C1 segment of cervical spinal cord (tissue), 14 donors: ENCODE data around the gene FGGY.
"Not testable (repeated sequence)": the region's sequence is repeated elsewhere in the genome, so short reads cannot be mapped to it uniquely, and the experiment has no call there.

Source experiments
- DNase-seq, 14 donors: peaks; one replicate each; lab custom pipeline; 2025; lab: John Stamatoyannopoulos, UW

The FGGY gene

GRCh38 chr1:59510249-59510648 is 213.4 kb downstream of the FGGY start:
- DNase-seq: no peak

GRCh38 chr1:59511476-59512465 is 214.9 kb downstream of the FGGY start:
- DNase-seq: no peak

- DNase-seq: no peak
Measured at GRCh38 chr1:59512702-59513101, 215.8 kb downstream of the FGGY start.

GRCh38 chr1:59514061-59514909 is 217.4 kb downstream of the FGGY start:
- DNase-seq: no peak

- no peak for DNase-seq
Measured at GRCh38 chr1:59516881-59517280, 220.0 kb downstream of the FGGY start.

- DNase-seq: peak in 1 of 14 donors; percentile 39
Measured at GRCh38 chr1:59520194-59520593, 223.3 kb downstream of the FGGY start.

- peak in 3 of 14 donors; percentile 1 to 92 (median 38) for DNase-seq
Measured at GRCh38 chr1:59520827-59521418, 224.0 kb downstream of the FGGY start.

- no peak for DNase-seq
Measured at GRCh38 chr1:59521456-59521855, 224.6 kb downstream of the FGGY start.

- DNase-seq: no peak
Measured at GRCh38 chr1:59522925-59523505, 226.1 kb downstream of the FGGY start.

GRCh38 chr1:59523745-59524450 is 227.0 kb downstream of the FGGY start:
- no peak for DNase-seq

GRCh38 chr1:59526240-59526639 is 229.3 kb downstream of the FGGY start:
- no peak for DNase-seq

- no peak for DNase-seq
Measured at GRCh38 chr1:59528471-59528870, 231.6 kb downstream of the FGGY start.

- no peak for DNase-seq
Measured at GRCh38 chr1:59528900-59529299, 232.0 kb downstream of the FGGY start.

- no peak for DNase-seq
Measured at GRCh38 chr1:59530119-59530518, 233.2 kb downstream of the FGGY start.

- DNase-seq: no peak
Measured at GRCh38 chr1:59532102-59532501, 235.2 kb downstream of the FGGY start.

- not testable (repeated sequence) for DNase-seq
Measured at GRCh38 chr1:59538476-59538875, 241.6 kb downstream of the FGGY start.

- no peak for DNase-seq
Measured at GRCh38 chr1:59539961-59540681, 243.2 kb downstream of the FGGY start.

GRCh38 chr1:59541161-59541560 is 244.3 kb downstream of the FGGY start:
- peak in 1 of 14 donors; percentile 68 for DNase-seq

GRCh38 chr1:59541891-59542290 is 245.0 kb downstream of the FGGY start:
- DNase-seq: peak in 1 of 14 donors; percentile 1

- no peak for DNase-seq
Measured at GRCh38 chr1:59543211-59543668, 246.3 kb downstream of the FGGY start.
